GM21381 (cell line): ENCODE results near the gene NALCN.

ENCODE experiments used
- ATAC-seq: cut with Tn5 transposase; IDR thresholded peaks from one replicate; pipeline ENCODE4 v1.9.1; 2021; ENCODE audit warnings: mild to moderate bottlenecking, moderate library complexity; ENCODE audit not compliant: unreplicated experiment

The NALCN gene

DNA sequence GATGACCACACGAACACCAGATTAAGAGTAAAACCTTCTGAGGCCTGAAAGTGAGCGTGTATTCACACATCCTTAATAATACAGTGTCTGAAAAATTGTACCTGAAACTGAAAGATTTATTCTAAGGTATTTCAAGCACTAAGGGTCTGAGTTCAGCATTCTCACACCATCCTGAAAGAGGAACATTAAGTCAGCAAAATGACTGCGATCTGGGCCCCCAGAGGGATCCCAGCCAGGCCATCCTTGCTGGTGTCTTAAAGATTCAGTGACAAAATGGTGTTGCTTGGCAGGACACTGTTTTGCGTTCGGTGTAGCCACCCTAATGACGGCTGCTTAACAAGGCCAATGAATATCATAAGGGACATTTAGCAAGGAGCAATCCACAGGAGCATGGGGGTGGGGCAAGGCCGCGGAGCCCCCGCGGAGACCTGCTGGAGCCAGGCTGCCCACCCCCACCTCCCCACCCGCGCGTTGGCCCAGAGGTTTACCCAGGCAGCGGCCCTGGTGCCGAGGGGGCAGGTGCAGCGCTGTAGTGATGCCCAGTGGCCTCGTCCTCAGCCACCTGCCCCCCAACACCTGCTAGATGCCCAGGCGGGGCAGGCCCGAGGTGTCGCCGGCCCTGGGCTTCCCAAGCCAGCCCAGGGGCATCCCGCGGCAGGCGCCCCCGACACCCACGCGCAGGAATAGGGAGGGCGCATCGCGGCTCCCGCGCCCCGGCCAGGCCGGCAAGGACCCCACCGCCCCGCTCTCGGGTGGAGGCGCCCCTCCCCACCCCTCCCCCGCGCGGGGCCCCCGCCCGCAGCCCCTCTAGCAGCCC is 742 bp downstream of the NALCN start:
- no peak for ATAC-seq

DNA sequence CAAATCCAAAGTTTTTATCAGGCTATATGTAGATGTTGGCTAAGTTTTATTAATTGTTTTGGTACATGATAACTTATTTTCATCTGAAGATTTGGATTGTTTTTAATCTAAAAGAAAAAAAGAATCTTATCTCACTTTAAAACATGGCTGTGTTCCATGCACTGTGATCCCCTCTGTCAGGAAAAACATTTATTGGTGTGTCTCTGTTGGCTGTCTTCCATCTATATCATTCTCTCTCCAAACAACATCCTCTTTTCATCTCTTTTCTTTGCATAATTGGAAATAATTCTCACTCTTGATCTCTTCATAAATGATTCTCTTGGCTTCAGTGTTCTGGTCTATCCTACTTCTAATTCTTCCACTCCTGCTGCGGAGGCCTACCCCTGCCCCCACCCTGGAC is 4.2 kb downstream of the NALCN start:
- no peak for ATAC-seq

DNA sequence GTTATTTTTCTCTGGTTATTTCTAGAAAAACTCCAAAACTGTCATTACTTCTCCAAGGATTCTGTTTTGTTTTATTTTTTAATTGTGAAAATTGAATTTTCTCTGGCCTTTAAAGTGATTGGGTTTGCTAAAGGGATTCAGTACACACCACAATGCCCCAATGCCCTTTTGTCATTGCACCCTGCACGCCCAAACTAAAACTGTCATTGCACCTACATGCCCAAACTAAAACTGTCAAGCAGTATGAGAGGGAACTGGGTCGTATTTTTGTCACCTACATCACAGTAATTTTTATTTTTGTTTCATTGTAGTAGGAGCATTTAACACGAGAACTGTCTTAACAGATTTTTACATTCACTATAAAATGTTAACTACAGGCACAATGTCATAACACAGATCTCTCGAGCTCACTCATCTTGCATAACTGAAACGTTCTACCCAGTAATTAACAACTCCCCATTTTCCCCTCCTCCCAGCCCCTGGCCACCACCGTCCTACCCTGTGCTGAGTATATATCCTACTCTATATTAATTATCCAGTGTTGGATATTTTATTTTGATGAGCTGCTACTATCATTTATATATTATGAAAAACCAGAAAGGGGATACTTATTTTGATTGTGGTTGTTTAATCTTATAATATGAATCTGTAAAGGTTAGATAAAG is 7.2 kb downstream of the NALCN start:
- no peak for ATAC-seq

DNA sequence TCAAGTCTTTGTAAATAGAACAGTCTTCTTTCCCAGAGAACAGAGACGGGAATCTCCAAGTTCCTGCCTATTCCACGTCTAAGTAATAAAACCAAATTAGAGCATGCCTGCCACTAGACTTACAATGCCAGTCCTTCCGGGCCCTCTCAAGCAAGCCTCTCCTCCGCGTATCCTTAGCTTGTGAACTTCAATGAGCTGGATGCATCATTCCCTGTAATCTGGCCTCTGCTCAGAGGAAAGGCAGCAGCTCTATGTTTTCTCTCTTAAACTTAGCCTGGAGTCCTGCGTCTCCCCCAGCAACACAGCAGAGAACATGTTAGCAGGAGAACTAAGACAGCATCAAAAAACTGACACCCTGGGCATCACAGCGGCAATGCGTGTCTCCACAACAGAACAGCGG is 8.2 kb downstream of the NALCN start:
- ATAC-seq, result no peak

DNA sequence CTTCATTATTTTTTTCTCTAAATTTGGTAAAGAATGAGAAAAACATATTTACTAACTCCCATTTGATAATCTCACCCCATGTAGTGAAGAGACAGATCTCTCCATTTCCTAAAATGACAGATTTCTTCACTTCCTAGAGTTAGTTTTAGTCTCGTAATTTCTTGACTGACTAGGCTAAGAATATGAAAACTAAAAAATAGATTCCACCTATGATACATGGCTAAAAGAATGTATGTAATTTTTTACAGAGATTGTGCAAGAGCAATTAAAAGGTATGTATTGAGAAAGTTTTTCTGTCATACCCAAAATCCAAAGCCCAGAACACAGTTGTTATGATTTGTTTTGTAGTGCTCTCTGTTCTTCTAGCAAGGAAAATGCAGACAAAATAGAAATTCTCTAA is 9.5 kb downstream of the NALCN start:
- no peak for ATAC-seq

DNA sequence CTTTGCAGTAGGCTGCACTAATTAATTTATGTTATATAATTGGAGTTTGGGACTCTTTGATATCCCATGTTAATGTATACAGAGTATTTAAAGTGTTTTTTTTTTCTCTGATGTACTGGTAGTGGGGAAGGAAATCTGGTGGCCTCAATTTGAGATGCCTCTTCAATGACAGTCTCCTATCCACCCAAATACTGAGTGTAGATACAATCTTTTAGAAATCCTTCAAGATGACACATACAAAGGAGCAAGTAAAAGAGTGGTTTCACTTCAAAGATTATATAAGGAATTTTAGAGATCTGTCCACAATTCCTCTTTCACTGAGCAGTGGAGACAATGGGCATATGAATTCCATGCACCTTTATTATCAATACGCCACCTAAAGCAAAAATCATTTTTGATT is 15.1 kb downstream of the NALCN start:
- ATAC-seq, result no peak

DNA sequence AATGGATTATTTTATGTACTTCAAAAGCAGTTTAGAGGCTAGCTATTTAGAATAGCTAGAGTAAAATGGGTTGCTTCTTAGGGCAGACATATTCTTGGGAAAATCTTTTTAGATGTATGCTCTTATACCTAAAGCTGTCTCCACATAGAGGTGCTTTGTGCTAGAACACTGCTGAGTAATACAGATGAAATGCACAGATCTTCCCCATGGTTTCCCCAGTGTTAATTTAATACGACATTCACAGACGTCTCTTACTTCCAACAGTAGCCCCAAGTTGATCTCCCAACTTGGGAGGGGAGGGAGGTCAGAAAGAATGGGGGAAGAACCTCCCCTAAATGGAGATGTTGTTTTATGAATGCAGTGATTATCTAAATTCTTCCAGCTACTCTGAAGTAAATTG is 16.9 kb downstream of the NALCN start:
- no peak for ATAC-seq

DNA sequence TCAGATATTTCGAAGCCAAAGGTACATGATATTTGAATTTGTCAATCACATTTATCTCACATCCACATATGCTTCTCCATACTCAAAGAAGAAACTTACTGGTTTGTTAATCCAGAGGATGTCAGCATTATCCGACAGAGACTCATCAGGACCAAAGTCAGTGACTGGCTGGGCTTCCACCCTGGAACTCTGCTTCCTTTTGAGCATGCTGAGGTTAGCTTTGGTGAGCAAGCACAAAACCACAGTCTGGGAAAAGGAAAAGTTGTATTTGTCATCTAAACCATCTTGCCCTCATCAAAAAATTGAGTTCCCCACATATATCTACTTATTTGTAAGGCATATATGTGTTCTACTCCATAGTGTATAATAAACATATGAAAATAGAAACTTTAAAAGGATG is 17.4 kb downstream of the NALCN start:
- no peak for ATAC-seq

DNA sequence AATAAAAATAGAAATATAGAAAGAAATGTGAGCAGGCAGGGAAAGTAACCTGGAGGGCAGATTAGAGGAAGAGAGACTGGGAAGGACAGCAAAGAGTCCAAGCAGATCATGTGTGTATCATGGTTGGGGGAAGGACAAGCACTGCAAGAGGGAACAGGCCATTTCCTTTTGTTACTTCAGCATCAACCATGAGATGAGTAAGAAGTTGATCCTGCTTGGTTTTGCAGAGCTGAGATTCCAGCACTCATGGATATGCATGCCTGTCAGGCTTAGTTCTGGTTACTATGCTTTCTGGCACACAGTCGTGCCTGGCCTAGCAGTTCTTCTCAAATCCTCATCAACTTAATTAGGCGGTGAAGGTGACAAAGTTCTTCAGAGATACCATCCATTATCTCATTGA is 18.1 kb downstream of the NALCN start:
- ATAC-seq, result no peak

DNA sequence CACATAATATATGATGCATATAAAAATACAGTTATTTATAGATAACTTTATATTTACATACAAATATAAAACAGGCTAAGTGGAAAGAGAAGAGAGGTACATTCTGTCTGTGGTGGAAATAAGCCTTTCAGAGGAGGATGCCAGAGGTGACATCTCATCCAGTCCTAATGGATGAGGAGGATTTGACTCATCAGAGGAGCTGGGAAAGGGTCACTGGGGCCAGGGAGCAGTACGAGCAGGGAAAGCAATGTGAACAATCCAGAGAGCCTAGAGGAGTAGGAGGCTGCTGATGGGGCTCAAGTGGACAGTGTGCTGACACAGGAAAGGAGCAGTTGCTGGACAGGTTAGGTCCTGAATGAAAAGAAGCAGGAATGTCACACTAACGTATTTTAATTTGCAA is 18.6 kb downstream of the NALCN start:
- no peak for ATAC-seq

DNA sequence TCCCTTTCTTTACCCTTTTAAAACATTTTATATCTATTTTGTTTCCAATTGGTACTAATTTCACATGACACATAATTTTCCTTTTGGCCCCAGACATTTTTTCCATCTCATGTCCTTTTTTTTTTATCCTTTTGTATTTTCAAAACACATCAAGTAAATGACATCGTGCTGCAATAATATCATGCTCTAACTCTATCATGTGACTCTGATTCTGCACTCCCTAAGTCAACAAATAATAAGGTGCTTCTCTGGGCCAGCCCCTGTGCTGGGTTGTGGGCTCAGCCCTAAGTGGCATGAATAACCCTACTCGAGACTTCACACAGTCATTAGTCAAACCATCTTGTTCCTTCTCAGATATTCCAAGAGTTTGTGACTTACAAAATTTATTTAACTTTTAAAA is 21.7 kb downstream of the NALCN start:
- ATAC-seq, result no peak

DNA sequence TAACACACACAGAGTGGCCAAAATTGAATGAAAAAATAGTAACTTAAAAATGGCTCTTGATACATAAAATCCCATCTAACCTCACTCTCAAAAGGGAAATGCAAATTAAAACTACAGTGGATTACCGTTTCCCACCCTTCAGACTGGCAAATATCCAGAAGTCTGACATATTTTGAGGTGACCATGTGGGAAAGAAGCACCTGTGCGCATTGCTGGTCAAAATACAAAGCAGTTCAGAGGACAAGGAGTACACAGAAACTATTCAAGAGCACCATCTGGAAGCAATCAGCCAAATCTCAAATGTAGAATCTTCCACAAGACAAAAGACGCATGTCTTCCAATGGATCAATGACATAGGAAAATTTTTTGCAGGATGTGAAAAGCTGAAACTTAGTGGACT is 23.2 kb downstream of the NALCN start:
- ATAC-seq, result no peak

DNA sequence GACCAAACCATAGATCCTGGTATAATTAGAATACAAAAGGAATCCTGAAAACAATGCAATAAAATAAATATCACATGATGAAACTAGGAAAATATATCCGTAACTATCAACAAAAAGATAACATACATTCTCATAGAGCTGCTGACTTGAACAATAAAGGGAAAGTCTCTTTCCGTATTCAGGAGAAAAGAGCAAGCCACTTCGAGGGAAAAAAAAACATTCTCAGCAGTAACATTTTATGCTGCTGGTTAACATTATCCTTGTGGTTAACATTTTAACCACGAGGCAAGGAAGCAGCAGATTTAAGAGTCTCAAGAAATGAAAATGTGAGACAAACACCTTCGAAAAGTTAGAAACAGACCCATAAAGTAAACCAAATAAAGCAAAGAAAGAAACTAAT is 25.8 kb downstream of the NALCN start:
- no peak for ATAC-seq

DNA sequence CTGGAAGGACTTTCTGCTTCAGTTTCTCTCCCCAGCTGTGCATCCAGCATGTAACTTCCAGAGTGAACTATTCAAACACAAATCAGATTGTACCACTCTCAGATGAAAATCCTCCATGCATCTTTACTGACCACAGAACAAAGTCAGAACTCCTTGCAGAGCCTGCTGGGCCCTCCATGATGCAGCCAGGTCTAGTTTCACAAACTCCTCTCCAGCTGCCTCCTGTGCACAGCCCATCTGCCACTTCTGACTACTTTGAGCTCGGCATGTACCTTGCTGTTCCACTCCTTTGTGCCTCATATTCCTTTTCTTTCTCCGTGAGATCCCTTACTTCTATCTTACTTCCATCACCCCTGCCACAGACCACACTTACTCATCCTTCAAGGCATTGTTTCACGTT is 31.4 kb downstream of the NALCN start:
- ATAC-seq, result no peak

DNA sequence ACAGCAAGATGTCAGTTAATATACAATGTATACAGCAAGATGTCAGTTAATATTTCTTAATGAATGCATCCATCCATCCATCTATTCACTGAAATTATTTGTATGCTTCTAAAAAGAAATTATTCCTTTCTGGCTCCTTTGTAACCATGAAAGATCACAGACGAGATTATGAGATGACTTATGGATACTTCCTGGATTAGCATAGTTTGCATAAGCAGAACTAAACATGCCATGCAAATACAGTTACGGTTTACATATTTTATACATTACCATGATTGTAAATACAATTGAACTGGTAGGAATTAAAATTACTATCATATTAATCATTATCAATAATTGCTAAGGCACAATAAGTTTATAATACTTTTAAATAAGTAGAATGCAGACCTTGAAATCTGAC is 32.7 kb downstream of the NALCN start:
- no peak for ATAC-seq

DNA sequence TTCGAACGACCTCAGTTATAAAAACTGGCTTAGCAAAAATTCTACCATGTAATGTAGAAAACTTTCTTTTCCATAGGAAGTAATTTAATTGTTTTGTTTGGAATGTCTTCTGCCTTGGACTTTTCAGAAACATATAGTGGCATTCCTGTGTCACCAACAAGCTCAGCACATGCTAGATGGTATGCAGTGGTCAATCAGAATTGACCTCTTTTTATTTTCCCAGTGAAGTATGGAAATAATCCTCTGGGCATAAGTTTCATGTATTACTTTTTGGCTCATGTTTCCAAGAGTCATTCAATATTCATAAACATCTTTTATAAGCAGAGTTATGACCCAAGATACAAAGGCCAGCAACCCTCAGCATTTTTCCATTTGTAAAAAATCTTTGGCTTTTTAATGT is 33.6 kb downstream of the NALCN start:
- no peak for ATAC-seq

DNA sequence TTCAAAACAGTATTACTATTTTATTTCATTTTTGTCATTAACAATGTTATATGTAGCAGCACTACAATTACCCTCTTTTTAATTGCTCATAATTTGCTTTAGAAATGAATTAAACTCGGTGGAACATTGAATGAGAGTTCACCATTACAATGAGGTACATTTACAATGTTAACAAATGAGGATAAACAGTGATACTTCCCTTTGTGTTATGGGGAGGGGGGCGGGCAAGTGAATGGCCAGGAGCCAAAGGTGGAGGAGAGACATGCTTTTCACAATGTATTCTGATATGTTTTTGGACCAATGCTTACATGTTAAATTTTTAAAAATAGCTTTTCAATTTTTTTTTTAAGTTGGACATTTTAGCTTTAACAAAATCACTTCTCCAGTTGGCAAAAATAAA is 34.2 kb downstream of the NALCN start:
- ATAC-seq, result no peak

DNA sequence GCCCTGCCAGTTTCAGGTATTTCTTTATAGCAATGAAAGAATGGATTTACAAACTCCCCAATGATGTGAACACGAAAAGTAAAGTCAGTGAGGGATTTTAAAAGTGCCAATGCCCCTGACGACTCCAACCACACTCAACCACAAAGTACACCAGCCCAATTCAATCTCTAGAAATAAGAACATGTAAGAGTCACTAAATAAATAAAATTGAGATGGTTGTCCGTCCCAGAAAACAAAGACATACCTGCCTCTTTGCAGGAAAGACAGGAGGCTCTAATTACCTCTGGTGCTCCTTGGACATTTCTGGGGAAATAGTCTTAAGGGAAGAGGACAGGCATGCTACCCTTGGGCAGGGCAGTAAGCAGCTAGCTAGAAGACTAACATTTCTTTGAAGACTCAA is 55.8 kb downstream of the NALCN start:
- ATAC-seq, result no peak

DNA sequence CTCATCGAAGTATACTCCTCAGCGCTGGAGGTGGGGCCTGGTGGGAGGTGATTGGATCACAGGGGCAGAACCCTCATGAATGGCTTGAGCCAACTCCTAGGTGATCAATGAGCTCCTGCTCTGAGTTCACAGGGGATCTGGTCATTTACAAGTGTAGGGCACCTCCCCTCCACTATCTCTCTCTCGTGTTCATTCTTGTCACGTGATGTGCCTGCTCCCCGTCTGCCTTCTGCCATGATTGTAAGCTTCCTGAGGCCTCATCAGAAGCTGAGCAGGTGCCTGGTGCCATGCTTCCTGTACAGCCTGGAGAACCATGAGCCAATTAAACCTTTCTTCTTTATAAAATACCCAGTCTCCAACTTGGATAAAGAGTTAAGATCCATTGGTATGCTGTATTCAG is 61.4 kb downstream of the NALCN start:
- no peak for ATAC-seq

DNA sequence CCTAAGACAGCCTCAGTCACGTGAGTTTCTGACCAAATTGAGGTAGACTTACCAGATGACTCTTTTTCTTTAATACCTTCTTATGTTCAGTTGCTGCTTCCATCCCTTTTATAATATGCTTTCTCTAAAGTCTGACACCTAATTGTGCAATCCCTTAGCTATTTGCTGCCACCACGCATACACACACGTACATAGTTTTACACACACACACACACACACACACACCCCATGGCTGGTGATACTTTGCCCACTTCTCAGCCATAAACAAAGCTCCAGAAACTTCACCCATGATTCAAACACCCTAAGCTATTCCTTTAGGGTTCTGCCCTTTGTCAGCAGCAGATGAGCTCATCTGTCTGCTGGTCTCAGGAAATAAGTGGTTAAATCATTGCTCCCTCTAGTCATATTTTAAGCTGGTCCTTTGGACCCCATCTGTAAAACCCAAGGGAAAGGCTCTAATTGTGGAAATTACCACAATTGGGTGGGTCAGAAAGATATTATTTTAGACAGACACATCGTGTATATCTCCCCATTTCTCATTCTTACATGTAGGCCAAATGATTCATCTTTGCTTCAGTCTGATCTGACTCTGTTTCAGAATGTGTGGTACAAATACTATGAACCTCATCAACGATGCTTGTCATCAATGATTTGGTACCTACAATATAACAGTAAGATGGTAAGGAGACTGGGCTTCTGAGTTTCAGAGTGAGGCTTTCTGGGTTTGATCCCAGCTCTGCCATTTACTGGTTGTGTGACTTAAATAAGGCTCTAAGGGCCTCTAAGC is 69.2 kb downstream of the NALCN start:
- ATAC-seq, result no peak

DNA sequence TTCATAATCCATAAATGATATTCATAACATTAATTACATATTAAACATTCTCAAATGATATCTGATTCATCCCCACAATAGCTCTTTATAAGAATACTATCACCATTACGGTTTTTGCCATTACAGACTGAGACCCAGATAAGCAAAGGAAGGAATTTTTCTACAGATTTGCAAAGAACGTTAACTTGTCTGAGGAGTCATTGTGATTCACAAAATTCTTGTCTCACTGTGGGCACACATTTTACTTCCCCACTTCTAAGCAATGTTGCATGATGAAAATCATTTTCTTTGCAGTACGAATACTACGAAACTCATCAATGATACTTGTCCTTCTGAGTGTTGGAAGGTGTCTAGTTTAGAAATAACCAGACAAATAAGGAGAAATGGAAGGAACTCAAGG is 70.1 kb downstream of the NALCN start:
- ATAC-seq, result no peak
